GM12873 (cell line): Measurements from ENCODE around the gene PDE6A.

Source experiments
- TF ChIP-seq, protein P1 (sequence below): IDR thresholded peaks from 2 replicates; pipeline ENCODE4 v1.5.1; 2012; ENCODE audit warnings: low read depth, mild to moderate bottlenecking, moderate library complexity, low read length, control low read depth; ENCODE audit not compliant: insufficient read depth; ENCODE audit errors: missing control alignments

Gene PDE6A

DNA sequence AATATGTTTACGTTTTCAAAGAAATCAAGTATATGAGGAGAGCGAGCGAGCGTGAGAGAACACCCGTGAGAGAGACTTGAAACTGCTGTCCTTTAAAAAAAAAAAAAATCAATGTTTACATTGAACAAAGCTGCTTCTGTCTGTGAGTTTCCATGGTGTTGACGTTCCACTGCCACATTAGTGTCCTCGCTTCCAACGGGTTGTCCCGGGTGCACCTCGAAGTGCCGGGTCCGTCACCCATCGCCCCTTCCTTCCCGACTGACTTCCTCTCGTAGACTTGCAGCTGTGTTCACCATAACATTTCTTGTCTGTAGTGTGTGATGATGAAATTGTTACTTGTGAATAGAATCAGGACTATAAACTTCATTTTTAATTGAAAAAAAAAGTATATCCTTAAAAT lies 97.0 kb downstream of the PDE6A start:
- TF ChIP-seq, protein P1, sequence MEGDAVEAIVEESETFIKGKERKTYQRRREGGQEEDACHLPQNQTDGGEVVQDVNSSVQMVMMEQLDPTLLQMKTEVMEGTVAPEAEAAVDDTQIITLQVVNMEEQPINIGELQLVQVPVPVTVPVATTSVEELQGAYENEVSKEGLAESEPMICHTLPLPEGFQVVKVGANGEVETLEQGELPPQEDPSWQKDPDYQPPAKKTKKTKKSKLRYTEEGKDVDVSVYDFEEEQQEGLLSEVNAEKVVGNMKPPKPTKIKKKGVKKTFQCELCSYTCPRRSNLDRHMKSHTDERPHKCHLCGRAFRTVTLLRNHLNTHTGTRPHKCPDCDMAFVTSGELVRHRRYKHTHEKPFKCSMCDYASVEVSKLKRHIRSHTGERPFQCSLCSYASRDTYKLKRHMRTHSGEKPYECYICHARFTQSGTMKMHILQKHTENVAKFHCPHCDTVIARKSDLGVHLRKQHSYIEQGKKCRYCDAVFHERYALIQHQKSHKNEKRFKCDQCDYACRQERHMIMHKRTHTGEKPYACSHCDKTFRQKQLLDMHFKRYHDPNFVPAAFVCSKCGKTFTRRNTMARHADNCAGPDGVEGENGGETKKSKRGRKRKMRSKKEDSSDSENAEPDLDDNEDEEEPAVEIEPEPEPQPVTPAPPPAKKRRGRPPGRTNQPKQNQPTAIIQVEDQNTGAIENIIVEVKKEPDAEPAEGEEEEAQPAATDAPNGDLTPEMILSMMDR, result no peak

DNA sequence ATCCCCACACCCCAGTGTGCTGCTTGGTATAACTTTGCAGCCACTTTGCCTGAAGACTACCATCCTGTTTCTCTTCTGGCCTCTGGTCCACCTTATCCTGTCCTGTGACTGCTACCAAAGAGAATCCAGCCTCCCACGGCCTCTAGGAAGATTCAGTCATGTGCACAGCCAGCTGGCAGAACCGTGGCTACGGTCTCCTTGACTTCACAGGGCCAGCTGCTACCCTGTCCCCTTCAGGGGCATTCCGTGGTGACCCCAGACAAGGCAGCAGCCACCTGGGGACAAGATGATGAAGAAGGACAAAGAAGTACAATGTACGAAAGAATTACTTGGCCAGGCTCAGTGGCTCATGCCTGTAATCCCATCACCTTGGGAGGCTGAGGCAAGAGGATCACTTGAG lies 98.6 kb downstream of the PDE6A start:
- TF ChIP-seq, protein P1, result no peak

- TF ChIP-seq, protein P1, result no peak
Observed at GRCh38 chr5:149845601-149846000, 99.0 kb downstream of the PDE6A start.

- TF ChIP-seq, protein P1, result no peak
Observed at GRCh38 chr5:149841851-149842793, 102.5 kb downstream of the PDE6A start.

DNA sequence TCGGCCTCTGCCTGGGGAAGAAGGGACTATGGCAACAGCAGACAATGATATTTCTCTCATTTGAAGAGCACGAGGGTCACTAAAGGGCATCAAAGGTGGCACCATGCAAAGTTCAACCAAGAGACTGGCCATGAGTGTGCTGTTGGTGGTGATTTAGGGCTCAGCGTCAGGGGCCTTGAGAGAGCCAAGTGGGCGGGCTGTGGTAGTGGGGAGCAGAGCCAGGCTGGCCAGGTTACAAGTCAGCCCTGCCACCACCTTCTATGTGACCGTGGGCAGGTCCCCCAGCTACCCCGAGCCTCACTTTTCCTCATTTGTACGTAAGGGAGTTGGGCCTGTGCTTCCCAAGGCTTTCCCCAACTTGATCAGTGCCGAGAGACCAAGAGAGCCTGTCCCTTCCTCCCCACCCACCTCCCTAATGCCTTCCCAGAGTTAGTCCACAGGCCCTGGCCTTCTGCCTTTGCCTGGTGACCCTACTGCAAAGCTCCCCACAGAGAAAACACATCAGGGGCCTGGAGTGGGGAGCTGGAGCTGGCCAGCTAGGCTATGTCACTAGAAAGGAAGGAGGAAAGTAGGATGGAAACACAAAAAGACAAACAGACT lies 104.3 kb downstream of the PDE6A start:
- TF ChIP-seq, protein P1, result no peak

- TF ChIP-seq, protein P1, result no peak
Observed at GRCh38 chr5:149839761-149840160, 104.8 kb downstream of the PDE6A start.
